A549 (cell line): ENCODE data around the gene EMC6.

ENCODE experiments used
- TF ChIP-seq, protein P1 (sequence below): fragments of >200 bp; sonication (Bioruptor Twin); formaldehyde crosslinking; IDR thresholded peaks from 3 replicates; pipeline ENCODE4 v1.5.1; 2016
- TF ChIP-seq, protein P2 (sequence below): IDR thresholded peaks from 2 replicates; pipeline ENCODE4 v1.6.1; 2012

DNA sequence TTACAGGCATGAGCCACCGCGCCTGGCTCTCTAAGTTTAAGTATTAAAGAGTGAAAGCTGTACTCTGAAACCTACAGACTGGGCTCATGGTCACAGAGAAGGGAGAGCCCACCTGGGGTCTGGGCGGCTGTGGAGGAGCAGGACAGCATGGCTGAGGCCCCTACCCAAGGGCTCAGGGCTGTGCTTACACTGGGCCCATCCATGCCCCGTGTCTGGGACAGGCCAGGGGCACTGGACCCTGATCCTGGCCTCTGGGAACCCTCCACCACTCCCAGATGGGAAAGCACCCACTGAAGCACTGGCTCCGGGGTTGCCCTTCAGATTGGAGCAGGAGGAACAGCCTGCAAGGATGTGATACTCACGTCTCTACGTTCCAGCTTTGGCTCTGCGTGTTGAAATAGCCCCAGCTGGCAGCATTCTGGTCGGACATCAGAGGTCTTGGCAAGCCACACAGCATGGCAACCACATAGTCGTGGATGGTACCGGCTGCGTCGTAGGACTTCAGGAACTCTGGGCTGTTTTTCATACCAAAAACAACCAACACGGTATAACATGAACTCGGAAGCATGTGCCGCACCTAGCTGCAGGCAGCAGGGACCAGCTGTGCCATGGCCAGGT lies 45.5 kb upstream of the EMC6 start:
- TF ChIP-seq, protein P1, sequence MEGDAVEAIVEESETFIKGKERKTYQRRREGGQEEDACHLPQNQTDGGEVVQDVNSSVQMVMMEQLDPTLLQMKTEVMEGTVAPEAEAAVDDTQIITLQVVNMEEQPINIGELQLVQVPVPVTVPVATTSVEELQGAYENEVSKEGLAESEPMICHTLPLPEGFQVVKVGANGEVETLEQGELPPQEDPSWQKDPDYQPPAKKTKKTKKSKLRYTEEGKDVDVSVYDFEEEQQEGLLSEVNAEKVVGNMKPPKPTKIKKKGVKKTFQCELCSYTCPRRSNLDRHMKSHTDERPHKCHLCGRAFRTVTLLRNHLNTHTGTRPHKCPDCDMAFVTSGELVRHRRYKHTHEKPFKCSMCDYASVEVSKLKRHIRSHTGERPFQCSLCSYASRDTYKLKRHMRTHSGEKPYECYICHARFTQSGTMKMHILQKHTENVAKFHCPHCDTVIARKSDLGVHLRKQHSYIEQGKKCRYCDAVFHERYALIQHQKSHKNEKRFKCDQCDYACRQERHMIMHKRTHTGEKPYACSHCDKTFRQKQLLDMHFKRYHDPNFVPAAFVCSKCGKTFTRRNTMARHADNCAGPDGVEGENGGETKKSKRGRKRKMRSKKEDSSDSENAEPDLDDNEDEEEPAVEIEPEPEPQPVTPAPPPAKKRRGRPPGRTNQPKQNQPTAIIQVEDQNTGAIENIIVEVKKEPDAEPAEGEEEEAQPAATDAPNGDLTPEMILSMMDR = no peak
- TF ChIP-seq, protein P2, sequence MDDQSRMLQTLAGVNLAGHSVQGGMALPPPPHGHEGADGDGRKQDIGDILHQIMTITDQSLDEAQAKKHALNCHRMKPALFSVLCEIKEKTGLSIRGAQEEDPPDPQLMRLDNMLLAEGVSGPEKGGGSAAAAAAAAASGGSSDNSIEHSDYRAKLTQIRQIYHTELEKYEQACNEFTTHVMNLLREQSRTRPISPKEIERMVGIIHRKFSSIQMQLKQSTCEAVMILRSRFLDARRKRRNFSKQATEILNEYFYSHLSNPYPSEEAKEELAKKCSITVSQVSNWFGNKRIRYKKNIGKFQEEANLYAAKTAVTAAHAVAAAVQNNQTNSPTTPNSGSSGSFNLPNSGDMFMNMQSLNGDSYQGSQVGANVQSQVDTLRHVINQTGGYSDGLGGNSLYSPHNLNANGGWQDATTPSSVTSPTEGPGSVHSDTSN = no peak
